ENCODE measurements around the gene C4A.

DNA sequence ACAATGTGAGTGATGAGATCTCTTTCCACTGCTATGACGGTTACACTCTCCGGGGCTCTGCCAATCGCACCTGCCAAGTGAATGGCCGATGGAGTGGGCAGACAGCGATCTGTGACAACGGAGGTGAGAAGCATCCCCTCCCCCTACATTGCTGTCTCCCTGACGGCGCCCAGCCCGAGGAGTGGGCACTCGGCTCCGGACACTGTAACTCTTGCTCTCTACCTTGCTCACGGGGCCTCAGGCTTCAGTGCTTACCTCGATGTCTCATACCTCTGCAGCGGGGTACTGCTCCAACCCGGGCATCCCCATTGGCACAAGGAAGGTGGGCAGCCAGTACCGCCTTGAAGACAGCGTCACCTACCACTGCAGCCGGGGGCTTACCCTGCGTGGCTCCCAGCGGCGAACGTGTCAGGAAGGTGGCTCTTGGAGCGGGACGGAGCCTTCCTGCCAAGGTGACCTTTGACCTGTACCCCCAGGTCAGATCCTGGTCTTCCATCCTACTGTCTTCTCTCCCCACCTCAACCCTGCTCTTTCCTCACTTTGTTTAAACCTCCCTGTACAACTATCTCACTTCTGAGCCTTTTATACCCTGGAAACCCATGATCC is 34.7 kb upstream of the C4A start:
- TF ChIP-seq POLR2AphosphoS5 (IDR thresholded peaks at IDR 0.05) (no peak), EP300 (IDR thresholded peaks at IDR 0.05) (no peak), POLR2A (IDR thresholded peaks at IDR 0.05) (no peak)
